Memory B cell (primary cell): ENCODE results near the gene ETV2.
A peak's percentile ranks its signal among the peaks of the same experiment; 100 is the strongest.
"Not testable (repeated sequence)": the region's sequence is repeated elsewhere in the genome, so short reads cannot be mapped to it uniquely, and the experiment has no call there.

Experiments
- ATAC-seq: fragments of 150-1000 bp; cut with Tn5 transposase; 2 replicates; pipeline ENCODE4 v1.10.0; 2021; ENCODE audit warnings: low read depth, mild to moderate bottlenecking, moderate library complexity
- DNase-seq, 2 donors: peaks; one replicate each; pipeline ENCODE4 v3.0.0; 2022; ENCODE audit warnings: low spot score in 2 of 2
- H3K27ac Mint-ChIP-seq: one replicate; pipeline ENCODE4 v1.8.0; 2022; ENCODE audit warnings: mild to moderate bottlenecking, moderate library complexity, mixed read lengths
- H3K27me3 Mint-ChIP-seq: one replicate; pipeline ENCODE4 v1.8.0; 2022; ENCODE audit warnings: mixed read lengths
- H3K36me3 Mint-ChIP-seq: one replicate; pipeline ENCODE4 v1.8.0; 2022; ENCODE audit warnings: mild to moderate bottlenecking, mixed read lengths
- H3K4me1 Mint-ChIP-seq: one replicate; pipeline ENCODE4 v1.8.0; 2022; ENCODE audit warnings: mixed read lengths
- H3K4me3 Mint-ChIP-seq: one replicate; pipeline ENCODE4 v1.8.0; 2022; ENCODE audit warnings: mild to moderate bottlenecking, moderate library complexity, mixed read lengths
- H3K9me3 Mint-ChIP-seq: one replicate; pipeline ENCODE4 v1.8.0; 2022; ENCODE audit warnings: mixed read lengths

The ETV2 gene

DNA sequence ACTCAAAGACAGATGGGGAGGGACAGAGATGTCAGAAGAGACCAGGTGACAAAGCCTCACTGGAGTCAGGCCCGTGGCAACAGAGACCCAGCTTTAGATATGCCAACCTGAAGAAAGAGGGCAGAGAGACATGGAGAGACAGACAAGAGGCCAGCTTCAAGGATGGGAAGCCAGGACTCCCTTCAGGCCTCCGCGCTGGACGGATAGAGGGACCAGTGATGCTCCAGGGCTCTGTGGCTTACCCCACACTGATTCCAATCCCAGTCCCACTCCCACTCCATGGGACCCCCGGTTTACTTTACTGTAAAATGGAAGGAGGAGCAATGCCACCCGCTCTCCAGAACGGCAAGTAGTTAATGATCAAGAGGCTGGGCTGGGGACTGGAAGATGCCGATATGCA is 1.7 kb upstream of the ETV2 start:
- DNase-seq = no peak
- no peaks in the 10 kb centered on the region for H3K27me3 Mint-ChIP-seq
- no peaks in the 10 kb centered on the region for H3K9me3 Mint-ChIP-seq
- no peak overlapping the region for H3K4me3 Mint-ChIP-seq
- peaks cover 17% of the 10 kb centered on the region for H3K36me3 Mint-ChIP-seq
- ATAC-seq = no peak
- H3K27ac Mint-ChIP-seq = no peak overlapping the region
- peaks cover 15% of the 10 kb centered on the region for H3K4me1 Mint-ChIP-seq

DNA sequence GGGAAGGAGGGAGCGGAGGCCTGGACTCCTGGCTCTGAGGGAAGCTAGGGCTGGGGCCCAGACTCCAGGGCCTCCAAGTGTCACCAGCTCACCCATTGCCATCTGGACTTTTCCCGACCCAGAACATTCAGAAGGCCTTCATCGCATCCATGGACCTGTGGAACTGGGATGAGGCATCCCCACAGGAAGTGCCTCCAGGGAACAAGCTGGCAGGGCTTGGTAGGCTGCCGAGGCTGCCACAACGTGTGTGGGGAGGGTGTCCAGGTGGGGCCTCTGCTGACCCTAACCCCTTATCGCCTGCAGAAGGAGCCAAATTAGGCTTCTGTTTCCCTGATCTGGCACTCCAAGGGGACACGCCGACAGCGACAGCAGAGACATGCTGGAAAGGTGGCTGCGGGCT is 767 bp downstream of the ETV2 start:
- ATAC-seq (no peak), DNase-seq (no peak)
- H3K36me3 Mint-ChIP-seq = peaks cover 5% of the 10 kb centered on the region
- H3K27ac Mint-ChIP-seq = peak overlapping the region; percentile 38
- H3K4me1 Mint-ChIP-seq = peaks cover 20% of the 10 kb centered on the region
- no peaks in the 10 kb centered on the region for H3K27me3 Mint-ChIP-seq
- H3K9me3 Mint-ChIP-seq = no peaks in the 10 kb centered on the region
- H3K4me3 Mint-ChIP-seq = peak overlapping the region; percentile 90

DNA sequence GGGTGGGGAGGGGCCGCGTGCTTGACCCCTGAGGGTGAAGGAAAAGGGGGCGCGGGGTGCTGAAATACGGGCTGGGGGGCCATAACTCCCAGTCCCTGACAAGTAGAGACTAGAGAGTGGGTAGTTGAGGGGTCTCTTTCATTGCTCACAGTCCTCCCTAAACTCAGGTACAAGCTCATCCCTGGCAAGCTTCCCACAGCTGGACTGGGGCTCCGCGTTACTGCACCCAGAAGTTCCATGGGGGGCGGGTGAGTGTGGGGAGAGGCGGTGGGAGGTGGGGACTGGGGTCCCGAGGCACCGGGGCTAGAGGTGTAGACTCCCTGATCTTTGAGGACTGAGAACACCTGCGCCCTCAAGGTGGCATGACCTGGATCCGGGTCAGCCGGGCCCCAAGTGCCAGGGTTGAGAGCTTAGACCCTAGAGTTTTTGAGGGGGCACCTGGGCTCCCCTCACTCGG is 1.3 kb downstream of the ETV2 start:
- H3K36me3 Mint-ChIP-seq = peaks cover 3% of the 10 kb centered on the region
- DNase-seq (no peak), ATAC-seq (no peak)
- H3K4me1 Mint-ChIP-seq = peaks cover 20% of the 10 kb centered on the region
- H3K27ac Mint-ChIP-seq = peak overlapping the region; percentile 38
- H3K27me3 Mint-ChIP-seq = no peaks in the 10 kb centered on the region
- no peaks in the 10 kb centered on the region for H3K9me3 Mint-ChIP-seq
- peak overlapping the region; percentile 90 for H3K4me3 Mint-ChIP-seq

DNA sequence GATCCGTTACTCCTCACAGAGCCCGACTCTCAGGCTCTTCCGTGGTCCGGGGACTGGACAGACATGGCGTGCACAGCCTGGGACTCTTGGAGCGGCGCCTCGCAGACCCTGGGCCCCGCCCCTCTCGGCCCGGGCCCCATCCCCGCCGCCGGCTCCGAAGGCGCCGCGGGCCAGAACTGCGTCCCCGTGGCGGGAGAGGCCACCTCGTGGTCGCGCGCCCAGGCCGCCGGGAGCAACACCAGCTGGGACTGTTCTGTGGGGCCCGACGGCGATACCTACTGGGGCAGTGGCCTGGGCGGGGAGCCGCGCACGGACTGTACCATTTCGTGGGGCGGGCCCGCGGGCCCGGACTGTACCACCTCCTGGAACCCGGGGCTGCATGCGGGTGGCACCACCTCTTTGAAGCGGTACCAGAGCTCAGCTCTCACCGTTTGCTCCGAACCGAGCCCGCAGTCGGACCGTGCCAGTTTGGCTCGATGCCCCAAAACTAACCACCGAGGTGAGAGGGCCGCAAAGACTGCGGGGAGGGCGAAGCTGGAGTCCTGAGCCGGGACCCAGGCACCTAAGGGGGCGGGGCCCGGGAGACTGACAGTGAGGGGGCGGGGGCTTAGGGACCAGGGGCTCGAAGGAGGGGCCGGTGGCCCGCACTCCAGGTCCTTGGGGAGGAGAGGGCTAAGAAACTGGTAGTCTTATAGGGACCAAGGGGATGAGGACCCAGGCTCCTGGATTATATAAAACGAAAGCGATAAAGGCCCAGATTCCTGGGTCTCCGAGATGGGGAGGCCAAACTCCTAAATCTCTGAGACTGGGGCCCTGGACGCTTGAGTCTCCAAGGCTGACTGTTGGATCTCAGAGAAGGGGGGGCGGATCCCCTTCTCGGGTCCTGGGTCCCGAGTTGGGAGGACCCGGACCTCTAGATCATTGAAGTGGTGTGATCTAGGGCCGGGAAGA is 2.0 kb downstream of the ETV2 start:
- peak; percentile 82 to 84 for DNase-seq
- peak overlapping the region; percentile 90 for H3K4me3 Mint-ChIP-seq
- ATAC-seq = peak; percentile 47
- peaks cover 20% of the 10 kb centered on the region for H3K4me1 Mint-ChIP-seq
- H3K36me3 Mint-ChIP-seq = no peaks in the 10 kb centered on the region
- no peaks in the 10 kb centered on the region for H3K9me3 Mint-ChIP-seq
- H3K27ac Mint-ChIP-seq = peak overlapping the region; percentile 14
- H3K27me3 Mint-ChIP-seq = no peaks in the 10 kb centered on the region

DNA sequence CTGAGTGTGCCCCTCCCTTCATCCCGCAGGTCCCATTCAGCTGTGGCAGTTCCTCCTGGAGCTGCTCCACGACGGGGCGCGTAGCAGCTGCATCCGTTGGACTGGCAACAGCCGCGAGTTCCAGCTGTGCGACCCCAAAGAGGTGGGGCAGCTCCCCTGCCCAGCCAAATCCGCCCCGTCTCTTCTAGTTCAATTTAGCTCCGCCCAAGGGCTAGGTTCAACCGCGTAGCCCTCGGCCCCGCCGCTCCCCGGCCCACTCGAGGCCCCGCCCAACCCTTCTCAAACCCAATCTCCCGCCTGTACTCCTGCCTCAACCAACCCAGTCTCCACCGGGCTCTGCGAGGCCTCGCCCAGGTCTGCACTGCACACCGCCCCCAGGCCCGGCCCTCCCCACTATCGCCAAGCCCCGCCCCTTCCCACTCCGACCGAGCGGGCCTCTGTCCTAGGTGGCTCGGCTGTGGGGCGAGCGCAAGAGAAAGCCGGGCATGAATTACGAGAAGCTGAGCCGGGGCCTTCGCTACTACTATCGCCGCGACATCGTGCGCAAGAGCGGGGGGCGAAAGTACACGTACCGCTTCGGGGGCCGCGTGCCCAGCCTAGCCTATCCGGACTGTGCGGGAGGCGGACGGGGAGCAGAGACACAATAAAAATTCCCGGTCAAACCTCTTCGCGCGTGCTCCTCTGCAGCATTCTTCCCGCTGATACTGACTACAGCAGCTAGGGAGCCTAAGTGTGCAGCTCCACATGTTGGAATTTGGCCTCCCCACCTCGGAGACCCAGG is 2.9 kb downstream of the ETV2 start:
- no peaks in the 10 kb centered on the region for H3K9me3 Mint-ChIP-seq
- H3K27ac Mint-ChIP-seq = peak overlapping the region; percentile 12
- H3K4me3 Mint-ChIP-seq = peak overlapping the region; percentile 90
- ATAC-seq = peak; percentile 76
- no peaks in the 10 kb centered on the region for H3K27me3 Mint-ChIP-seq
- H3K36me3 Mint-ChIP-seq = no peaks in the 10 kb centered on the region
- DNase-seq = peak; percentile 79 to 92
- peaks cover 25% of the 10 kb centered on the region for H3K4me1 Mint-ChIP-seq

DNA sequence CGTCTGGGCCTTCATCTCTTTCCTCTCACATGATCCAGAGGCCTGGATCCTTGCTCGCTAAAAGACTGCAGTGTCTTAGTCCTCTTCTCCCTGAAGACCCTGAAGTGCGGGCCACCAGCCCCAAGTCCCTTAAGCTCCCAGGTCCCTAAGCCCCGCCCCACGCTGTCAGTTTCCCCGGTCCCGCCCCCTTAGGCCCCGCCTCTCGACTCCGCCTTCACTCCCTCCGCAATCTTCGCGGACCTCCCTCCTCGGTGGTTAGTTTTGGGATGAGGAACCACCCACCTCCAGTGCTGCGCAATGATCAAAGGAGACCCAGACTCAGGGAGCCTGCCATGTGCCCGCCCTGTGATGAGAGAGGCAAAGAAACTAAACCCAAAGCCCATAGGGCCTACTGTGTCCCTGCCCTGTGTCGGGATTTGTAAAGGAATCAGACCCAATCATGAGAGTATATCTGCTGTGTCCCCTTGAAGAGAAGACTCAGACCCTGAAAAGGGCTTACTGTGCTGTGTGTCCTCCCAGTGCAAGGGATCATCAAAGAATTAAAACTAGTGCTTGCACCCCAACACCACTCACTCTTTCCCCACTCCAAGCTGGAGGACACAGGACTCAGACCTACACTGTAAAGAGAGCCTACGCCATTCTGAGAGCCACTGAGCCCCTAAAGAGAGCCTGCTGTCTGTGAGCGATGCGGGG is 3.6 kb downstream of the ETV2 start:
- H3K4me3 Mint-ChIP-seq = peak overlapping the region; percentile 90
- no peaks in the 10 kb centered on the region for H3K9me3 Mint-ChIP-seq
- peak overlapping the region; percentile 12 for H3K27ac Mint-ChIP-seq
- no peaks in the 10 kb centered on the region for H3K27me3 Mint-ChIP-seq
- DNase-seq (peak; percentile 44 to 58), ATAC-seq (no peak)
- no peaks in the 10 kb centered on the region for H3K36me3 Mint-ChIP-seq
- peaks cover 22% of the 10 kb centered on the region for H3K4me1 Mint-ChIP-seq

DNA sequence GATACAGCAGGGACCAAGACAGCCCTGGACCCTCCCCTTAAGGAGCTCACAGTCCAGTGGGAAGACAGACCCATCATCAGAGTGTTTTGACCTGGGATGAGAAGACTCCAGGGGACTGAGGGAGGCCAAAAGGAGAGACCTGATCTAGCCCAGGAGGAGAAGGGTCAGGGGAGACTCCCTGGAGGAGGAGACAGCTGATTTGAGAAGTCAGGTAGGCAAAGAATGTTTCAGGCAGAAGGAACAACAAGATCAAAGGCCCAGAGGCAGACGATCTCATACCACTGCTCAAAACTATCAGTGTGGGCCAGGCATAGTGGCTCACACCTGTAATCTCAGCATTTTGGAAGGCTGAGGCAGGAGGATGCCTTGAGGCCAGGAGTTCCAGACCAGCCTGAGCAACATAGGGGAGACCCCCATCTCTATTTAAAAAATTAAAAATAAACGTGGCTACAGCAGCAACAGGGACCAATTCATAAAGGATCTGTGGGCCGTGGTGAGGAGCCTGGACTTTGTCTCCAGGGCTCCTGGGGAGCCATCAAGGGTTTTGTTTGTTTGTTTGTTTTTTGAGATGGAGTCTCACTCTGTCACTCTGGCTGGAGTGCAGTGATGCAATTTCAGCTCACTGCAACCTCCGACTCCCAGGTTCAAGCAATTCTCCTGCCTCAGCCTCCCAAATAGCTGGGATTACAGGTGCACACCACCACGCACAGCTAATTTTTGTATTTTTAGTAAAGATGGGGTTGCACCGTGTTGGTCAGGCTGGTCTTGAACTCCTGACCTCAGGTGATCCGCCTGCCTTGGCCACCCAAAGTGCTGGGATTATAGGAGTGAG is 4.4 kb downstream of the ETV2 start:
- no peak for DNase-seq
- no peaks in the 10 kb centered on the region for H3K36me3 Mint-ChIP-seq
- no peaks in the 10 kb centered on the region for H3K27me3 Mint-ChIP-seq
- peak overlapping the region; percentile 12 for H3K27ac Mint-ChIP-seq
- peak overlapping the region; percentile 90 for H3K4me3 Mint-ChIP-seq
- H3K4me1 Mint-ChIP-seq = peaks cover 22% of the 10 kb centered on the region
- ATAC-seq = no peak
- H3K9me3 Mint-ChIP-seq = no peaks in the 10 kb centered on the region

DNA sequence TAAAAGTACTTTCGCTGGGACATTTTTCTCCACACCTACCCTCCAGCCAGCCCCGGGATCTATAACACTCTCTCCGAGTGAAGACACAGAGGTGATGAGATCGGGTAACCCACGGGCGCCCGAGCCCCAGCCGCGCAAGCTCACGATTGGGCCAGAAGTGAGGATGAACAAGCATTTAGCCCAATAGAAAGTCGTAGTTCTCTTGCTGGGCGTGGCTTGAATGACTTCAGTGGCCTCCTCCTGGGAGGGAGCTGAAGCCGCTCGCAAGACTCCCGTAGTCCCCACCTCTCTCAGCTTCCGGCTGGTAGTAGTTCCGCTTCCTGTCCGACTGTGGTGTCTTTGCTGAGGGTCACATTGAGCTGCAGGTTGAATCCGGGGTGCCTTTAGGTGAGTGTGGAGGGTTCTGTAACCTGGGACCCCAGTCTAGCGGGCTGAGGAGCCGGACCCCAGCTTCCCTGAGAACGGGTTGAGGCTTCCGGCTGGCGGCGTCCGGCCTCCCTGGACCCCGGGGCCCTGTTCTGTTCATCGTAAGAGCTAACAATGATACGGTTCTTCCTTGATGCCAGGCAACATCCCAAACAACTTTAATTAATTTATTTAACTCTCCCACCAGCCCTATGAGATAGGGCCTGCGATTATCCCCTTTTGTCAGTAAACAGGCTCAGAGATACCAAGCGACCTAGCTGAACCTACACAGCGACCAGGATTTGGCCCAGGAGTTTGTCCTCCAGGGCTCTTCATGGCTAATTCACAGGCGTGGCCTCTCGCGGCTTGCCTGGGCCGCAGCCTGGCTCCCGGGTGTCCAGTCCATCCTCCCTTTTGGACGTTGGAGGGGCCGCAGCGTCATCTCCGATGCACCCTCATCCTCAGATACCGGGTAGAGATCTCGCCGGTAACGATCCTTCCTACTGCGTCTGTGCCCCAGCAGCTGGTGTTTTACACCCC is 6.7 kb downstream of the ETV2 start, which contains the start of gene COX6B1:
Gene COX6B1 (plus strand): TSS at position 307 of the 945 bp plus-strand sequence. CDS start 2,921 bp downstream, outside the sequence.
- Mint-ChIP-seq H3K4me3 (peak within 1 kb of the TSS; percentile 90), H3K27ac (peak within 1 kb of the TSS; percentile 90), H3K36me3 (peaks cover 9% of the 10 kb centered on the region), H3K4me1 (peaks cover 22% of the 10 kb centered on the region), H3K9me3 (no peaks in the 10 kb centered on the region), H3K27me3 (no peaks in the 10 kb centered on the region)
- DNase-seq (peak; percentile 75 to 91), ATAC-seq (peak; percentile 70)

DNA sequence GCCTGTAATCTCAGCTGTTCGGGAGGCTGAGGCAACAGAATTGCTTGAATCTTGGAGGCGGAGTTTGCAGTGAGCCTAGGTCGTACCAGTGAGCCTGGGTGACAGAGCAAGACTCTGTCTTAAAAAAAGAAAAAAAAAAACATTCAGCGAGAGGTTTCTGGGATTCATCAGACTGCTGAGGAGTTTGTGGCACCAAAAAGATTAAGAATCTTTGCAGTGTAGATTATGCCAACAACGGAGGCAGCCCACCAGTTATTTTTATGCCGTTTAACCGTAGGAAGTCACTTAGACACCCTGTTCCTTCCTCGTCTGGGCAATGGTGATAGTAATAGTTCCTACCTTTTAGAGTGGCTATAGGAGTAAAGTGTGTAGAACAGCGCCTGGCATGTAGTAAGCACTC is 9.0 kb downstream of the ETV2 start:
- H3K27me3 Mint-ChIP-seq = no peaks in the 10 kb centered on the region
- ATAC-seq (no peak), DNase-seq (no peak)
- H3K27ac Mint-ChIP-seq = no peak overlapping the region
- no peaks in the 10 kb centered on the region for H3K9me3 Mint-ChIP-seq
- no peak overlapping the region for H3K4me3 Mint-ChIP-seq
- peaks cover 15% of the 10 kb centered on the region for H3K36me3 Mint-ChIP-seq
- H3K4me1 Mint-ChIP-seq = peaks cover 10% of the 10 kb centered on the region

DNA sequence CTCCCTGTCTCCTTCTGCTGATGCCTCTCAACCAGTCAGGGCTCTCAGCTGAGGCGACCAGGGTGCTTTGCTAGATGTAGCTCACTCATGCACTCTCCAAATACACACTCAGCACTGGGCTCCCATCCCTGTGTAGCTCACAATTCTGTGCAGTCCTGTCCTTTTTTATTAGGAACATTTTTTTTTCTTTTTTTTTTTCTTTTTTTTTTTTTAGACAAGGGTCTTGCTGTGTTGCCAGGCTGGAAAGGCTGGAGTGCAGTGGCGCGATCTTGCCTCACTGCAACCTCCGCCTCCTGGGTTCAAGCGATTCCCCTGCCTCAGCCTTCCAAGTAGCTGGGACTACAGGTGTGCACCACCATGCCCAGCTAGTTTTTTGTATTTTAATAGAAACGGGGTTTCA is 13.3 kb downstream of the ETV2 start:
- DNase-seq, ATAC-seq, H3K9me3 Mint-ChIP-seq, H3K4me3 Mint-ChIP-seq, H3K4me1 Mint-ChIP-seq, H3K27ac Mint-ChIP-seq, H3K27me3 Mint-ChIP-seq: not testable (repeated sequence)
- peaks cover 31% of the 10 kb centered on the region for H3K36me3 Mint-ChIP-seq

DNA sequence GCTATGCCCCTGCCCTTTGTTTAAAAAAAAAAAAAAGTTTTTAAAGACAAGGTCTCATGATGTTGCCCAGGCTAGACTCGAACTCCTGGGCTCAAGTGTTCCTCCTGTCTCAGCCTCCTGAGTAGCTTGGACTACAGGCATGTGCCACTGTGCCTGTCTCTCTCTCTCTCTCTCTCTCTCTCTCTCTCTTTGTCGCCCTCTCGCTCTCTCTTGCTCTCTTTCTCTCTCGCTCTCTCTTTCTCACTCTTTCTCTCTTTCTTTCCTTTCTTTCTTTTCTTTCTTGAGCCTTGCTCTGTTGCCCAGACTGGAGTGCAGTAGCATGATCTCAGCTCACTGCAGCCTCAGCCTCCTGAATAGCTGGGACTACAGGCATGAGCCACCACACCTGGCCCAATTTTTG is 14.1 kb downstream of the ETV2 start:
- DNase-seq = no peak
- H3K27ac Mint-ChIP-seq = no peak overlapping the region
- H3K27me3 Mint-ChIP-seq = no peaks in the 10 kb centered on the region
- peaks cover 9% of the 10 kb centered on the region for H3K4me1 Mint-ChIP-seq
- H3K9me3 Mint-ChIP-seq = no peaks in the 10 kb centered on the region
- no peak for ATAC-seq
- H3K4me3 Mint-ChIP-seq = no peak overlapping the region
- peaks cover 32% of the 10 kb centered on the region for H3K36me3 Mint-ChIP-seq

DNA sequence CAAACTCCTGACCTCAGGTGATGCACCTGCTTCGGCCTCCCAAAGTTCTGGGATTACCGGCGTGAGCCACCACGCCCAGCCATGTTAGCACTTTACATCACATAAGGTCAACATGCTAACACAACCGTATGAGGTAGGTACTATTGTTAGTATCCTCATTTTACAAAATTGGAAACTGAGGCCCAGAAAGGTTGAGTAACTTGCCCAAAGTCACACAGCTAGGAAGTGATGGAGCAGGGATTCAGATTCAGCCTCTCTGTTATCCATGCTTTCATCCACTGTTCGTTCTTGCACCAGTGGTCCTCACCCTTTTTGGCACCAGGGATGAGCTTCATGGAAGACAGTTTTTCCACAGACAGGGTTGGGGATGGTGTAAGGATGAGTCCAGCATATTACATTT is 15.2 kb downstream of the ETV2 start:
- H3K27ac Mint-ChIP-seq = no peak overlapping the region
- H3K4me3 Mint-ChIP-seq = no peak overlapping the region
- peaks cover 8% of the 10 kb centered on the region for H3K4me1 Mint-ChIP-seq
- ATAC-seq (no peak), DNase-seq (no peak)
- no peaks in the 10 kb centered on the region for H3K9me3 Mint-ChIP-seq
- H3K27me3 Mint-ChIP-seq = no peaks in the 10 kb centered on the region
- peaks cover 32% of the 10 kb centered on the region for H3K36me3 Mint-ChIP-seq
